GM15510 (cell line): ENCODE measurements around the gene CCDC85A.

Source experiments
- POLR2A ChIP-seq: IDR thresholded peaks from 3 replicates; pipeline ENCODE4 v1.6.1; 2011; ENCODE audit warnings: borderline replicate concordance; ENCODE audit not compliant: insufficient read length; ENCODE audit errors: extremely low read depth

CCDC85A gene

DNA sequence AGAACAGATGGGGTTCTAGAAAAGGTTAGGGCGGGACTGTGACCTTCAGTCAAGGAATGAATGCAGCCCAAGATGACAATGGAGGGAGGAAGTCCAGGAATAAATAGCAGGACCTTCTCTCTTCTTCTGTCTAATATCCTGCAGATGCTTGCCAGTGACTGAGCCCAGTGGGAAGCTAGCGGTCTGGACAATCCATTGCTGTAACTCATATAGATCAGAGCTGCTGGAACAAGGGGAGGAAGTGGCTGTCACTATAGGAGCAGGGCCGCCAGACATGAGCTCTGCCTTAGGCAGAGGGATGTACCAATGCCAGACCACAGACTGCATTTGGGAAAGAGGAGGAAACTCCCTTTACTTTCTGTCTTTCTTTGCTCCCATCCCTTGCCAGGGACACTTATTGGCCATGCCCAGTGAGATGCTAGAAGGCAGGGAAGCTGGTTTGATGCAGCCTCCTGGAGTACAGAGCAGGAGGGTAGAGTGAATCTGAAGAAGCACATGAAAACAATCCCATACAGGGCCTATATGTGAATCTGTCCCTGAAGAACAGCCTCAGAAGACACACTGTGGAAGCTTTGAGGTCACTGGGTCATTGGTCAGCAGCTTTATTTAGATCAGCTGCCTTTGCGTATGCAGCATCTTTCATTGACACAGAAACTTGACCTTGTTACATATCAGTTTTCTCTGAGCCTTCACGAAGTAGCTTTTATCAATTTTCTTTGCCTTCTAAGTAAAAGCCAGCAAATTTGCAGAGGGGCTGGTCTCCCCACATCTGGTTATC lies 65.4 kb downstream of the CCDC85A start:
- no peak for TF ChIP-seq POLR2A

DNA sequence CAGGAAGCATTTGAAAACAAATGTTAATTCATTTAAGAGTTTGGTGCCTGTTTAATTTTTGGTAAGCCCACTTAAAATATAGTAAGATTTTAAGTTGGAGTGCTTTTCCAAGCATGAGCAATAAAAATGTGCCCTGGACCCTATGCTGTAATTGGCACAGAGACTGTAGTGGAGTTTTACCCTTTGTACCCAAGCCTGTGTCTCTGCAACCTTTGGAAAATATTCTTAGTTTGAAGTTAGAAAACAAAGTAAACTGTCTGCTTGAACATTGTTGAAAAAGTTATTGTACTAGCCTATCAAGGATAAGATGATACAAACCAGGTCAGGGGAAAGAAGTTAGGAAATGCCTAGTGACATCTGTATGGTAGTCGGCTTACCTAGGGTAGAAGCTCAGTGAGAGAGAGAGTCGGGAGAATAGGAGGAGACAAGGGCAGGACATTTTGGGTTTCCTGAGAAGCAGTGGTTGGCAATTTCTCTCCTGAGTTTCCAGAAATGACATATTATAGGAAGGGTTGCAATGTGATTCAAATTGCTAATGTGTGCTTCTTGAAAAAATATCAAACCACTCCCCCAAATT lies 66.5 kb downstream of the CCDC85A start:
- TF ChIP-seq POLR2A, result no peak

DNA sequence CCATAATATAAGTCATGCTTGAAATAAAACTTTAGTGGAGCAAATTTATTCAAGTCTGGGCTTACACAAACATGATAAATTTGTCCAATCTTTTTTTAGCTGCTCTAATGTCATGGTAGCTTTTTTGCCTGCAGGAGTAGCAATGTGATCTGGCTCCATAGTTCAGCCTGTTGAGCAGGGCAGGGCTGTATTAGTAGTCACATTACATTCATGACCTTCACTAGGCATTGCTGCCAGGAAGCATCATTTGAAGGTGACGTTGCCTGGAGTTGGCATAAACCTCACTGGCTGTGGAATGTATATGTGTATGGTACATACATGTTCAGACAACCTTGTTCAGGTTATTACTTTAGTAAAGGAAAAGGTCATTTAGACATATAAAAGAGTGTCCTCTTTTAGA lies 76.6 kb downstream of the CCDC85A start:
- TF ChIP-seq POLR2A, result no peak

DNA sequence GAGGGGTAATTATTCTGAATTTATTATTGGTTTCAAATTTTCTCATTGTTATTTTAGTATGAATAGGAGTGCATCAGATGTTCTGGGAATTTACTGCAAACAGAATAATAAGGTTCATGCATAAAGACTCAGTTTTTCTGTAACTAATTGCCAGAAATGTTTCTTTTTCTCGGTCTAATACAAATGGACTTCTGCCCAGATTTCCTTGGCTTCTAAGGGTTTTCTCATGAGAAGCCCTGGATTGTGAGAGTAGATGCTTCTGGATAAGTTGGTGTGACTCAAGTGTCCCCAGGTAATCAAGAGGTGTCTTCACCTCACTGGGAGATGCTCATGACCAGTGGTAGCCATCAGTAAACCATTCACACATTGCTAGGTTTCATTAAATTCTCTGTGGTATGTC lies 78.5 kb downstream of the CCDC85A start:
- TF ChIP-seq POLR2A, result no peak

DNA sequence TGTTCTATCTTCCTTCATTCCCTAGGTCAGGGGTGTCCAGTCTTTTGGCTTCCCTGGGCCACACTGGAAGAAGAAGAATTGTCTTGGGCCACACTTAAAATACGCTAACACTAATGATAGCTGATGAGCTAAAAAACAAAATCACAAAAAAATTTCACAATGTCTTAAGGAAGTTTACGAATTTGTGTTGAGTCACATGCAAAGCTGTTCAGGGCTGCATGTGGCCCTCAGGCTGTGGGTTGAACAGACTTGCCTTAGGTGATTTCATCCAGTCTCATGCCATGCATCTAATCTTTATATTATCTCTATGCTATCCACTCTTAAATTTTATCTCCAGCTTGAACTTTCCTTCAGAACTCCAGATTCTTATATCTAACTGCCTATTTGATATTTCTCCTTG lies 80.1 kb downstream of the CCDC85A start:
- TF ChIP-seq POLR2A, result no peak

DNA sequence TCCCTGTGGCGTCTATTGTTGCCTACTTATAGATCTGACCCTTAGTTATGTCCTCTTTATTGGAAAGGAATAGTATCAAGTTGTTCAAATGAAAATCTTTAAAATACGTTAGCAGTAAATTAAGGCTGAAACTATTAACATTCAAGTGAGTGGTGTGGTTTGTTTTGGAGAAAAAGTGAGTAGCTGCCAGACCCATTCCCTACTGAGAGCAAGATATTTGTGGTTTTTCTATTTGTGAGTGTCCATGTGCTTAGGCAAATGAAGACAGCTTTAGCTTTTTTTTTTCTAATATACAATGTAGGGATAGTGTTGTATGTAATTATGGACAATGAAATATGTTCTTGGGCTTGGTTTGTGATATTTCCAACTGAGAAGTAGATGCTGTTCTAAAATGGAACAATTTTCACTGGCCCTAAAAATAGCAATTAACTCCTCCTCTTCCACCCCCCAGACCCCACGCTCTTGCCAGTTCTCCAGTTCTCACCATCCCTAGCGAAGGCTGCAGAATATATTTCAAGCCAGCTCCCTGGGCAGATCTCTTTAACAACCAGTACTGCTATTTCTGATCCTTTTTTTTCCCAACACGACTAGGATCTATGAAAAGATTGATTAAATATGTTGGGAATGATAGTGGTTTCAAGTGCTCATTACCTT lies 83.1 kb downstream of the CCDC85A start:
- TF ChIP-seq POLR2A, result no peak

DNA sequence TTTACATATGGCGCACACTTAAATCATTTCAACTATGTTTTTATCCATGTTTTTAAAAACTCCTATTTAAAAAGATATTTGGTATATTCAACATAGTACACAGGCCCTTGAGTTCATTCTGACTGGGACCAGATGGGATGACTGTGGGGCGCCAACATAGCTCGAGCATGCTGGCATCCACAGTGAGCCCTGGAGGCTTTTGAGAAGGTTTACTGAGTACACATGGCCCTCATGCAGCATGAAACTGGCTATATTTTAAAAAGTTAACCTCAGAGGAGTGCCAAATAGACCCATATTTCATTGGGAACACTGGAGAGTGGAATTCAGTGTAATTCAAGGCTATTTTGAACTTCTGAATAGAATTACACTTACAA lies 83.6 kb downstream of the CCDC85A start:
- TF ChIP-seq POLR2A, result no peak

DNA sequence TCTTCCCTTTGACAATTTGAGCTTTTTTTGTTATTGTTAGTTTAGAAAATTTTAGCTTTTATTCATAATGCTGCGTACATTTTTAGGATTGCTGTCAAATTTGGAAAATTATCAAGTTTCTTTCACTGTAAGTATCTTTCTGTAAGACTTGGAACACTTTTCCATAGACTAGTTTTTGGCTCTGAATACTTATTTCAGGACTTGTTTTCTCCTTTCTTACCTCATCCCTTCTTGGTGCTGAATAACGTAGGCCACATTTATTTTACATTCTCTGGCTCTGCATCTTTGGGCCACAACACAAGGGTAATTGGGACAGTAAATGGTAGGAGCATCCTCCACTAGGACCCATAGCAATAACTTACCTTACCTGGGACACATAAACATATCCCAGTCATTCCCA lies 85.1 kb downstream of the CCDC85A start:
- no peak for TF ChIP-seq POLR2A

DNA sequence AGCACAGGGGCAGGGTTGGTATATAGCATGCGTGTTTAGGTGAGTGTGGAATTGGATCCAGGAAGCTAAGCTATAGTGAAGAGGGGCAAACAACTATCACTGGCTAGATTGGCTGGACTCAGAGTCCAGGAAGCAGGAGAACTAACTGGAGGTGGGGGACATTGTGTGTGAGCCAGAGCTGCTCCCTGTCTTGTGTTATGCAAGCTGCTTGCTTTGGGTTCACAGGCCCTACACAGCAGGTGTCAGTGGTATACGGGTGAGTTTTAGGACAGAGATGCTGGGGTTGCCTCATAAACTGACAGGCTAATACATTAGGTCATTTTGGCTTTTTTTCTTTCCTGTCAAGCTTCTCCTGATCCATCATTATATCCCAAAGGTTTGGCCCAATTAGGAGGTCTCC lies 87.5 kb downstream of the CCDC85A start:
- TF ChIP-seq POLR2A, result no peak

DNA sequence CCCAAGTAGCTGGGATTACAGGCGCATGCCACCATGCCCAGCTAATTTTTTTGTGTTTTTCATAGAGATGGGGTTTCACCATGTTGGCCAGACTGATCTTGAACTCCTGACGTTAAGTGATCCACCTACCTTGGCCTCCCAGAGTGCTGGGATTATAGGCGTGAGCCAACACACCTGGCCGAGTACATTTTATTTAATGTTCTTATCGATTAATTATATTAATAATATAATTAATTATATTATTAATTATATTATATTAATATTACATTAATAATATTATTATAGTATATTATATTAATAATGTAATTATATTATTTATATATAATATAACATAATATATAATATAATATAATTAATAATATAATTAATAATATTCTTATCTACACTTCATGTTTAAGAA lies 101.4 kb downstream of the CCDC85A start:
- TF ChIP-seq POLR2A, result no peak

DNA sequence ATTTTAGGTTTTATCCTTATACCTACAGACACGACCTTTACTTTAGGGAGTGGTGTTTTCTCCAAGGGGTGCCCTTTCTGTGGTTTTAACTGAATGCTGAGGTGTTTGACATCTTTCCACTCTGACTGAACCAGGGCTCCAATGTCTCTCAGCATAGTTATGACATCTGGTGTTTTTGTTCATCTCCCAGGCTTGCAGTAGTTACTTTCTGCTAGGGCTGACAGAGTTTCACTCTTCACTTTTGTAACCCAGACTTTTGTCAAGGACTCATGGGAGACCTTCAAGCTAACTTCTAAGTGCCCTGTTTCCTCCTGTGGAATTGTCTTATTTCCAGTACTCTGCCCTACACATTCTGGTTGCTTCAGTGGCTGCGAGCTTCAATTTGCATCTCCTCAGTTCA lies 103.1 kb downstream of the CCDC85A start:
- TF ChIP-seq POLR2A, result no peak

DNA sequence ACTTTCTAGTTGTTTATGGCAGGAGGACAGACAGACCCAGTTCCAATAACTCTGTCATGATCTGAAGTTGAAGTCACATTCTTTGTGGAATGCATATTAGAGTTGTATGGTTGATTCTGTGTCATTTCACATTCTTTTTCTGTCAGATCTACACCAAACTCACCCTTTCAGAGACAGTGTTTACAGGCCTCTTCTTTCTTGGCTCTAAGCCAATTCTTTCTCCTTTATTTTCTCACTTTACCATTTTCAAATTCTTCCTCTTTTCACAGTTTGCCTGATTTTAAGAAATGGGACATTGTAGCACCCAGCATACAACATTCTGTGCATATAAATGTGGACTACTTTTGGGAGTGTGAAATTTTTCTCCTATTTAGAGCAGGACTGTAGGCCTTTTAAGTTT lies 103.7 kb downstream of the CCDC85A start:
- no peak for TF ChIP-seq POLR2A

DNA sequence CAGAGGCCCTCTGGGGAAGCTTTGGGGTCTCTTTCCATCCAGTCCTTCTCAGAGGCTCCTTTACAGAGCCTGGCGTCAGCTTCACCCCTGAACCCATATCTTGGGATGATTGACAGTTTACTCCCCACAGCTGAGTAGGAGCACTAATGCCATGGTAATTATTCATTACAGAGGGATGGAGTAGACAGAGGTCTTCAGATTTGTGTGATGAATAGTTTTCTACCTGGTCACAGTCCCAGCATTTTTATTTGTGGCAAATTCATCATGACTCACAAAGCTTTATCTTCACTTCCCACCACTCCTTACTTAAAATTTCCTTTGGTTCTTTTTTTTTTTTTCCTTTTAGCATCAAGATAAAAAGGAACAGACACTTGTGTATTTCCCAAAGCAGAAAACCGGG lies 104.2 kb downstream of the CCDC85A start:
- no peak for TF ChIP-seq POLR2A

DNA sequence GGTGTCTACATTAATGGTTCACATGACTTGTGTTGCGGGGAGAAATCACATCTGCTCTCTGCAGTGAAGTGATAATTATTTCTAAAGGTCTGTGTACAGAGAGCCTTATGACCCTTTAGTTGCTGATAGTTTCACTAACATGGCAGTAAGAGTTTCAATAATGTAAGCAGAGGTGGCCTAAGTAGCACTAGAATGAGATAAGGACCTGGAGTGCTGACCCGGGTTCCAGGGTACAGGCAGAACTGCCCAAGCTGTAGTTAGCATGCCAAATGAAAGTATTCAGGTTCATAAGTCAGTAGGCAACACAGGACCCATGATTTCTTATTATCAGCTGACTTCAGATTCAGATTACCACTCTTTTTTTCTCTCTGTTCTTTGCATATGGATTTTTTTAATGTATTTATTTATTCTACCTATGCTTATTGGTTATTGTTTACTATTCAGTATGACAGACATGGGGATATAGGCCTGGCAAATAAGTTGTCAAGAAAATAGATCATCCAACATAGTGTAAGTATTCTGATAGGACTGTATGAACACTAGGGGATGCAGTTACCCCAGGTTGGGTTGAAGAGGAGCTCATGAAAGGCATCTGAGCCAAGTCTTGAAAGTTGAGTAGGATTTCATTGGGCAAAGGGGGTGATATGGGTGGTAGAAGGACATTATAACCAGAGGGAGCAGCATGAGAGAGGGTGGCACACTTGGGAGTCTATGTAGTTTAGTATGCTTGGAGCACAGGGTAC lies 105.2 kb downstream of the CCDC85A start:
- TF ChIP-seq POLR2A, result no peak

DNA sequence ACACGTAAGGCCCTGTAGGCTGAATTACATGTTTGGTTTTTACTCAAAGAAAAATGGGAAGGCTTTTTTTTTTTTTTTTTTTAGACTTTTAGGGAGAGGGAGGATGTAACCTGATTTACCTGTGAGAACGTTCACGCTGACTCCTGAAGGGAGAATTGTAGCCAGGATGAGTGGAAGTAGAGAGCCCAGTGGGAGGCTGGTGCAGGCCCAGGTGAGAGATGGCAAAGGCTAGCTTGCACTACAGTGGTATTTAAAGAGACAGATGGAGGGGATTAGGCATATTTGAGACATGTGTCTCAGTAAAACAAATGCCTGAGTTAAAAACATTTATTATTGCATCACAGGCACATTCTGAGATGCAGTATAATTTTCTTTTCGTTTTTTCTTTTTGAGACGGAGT lies 107.9 kb downstream of the CCDC85A start:
- no peak for TF ChIP-seq POLR2A
